Esophagus squamous epithelium (tissue), 5 donors: ENCODE results near the gene LYPD5. TPM values are rescaled to one million over a fixed set of nuclear protein-coding genes. Genes with fewer than 3 reads are reported as not detected.

Experiments
- DNase-seq: peaks from one replicate; lab custom pipeline; 2025; lab: John Stamatoyannopoulos, UW
- H3K27ac ChIP-seq, 4 donors: fragments of 200-600 bp; sonication (generic); one replicate each; pipeline ENCODE4 v1.5.1; 2016 to 2019; ENCODE audit warnings: mild to moderate bottlenecking in 1 of 4
- H3K27me3 ChIP-seq, 4 donors: fragments of 200-600 bp; sonication (generic); 1 replicate in 3 of 4; 2 replicates in 1 of 4; pipeline versions ENCODE4 v1.5.1 to v1.6.0; 2017 to 2021; ENCODE audit warnings: antibody characterized with exemption in 1 of 4
- H3K36me3 ChIP-seq, 3 donors: fragments of 200-600 bp; sonication (generic); one replicate each; pipeline ENCODE4 v1.5.1; 2016 to 2019
- H3K4me1 ChIP-seq, 3 donors: fragments of 200-600 bp; sonication (generic); one replicate each; pipeline ENCODE4 v1.5.1; 2017 to 2019
- H3K4me3 ChIP-seq, 4 donors: fragments of 200-600 bp; sonication (generic); 1 replicate in 3 of 4; 2 replicates in 1 of 4; pipeline ENCODE4 v1.5.1; 2016 to 2019; ENCODE audit warnings: mild to moderate bottlenecking in 2 of 4, moderate library complexity in 1 of 4
- H3K9me3 ChIP-seq, 3 donors: fragments of 200-600 bp; sonication (generic); one replicate each; pipeline ENCODE4 v1.5.1; 2016 to 2019
- CTCF ChIP-seq, 6 experiments: fragments of 450-650 bp in 4 of 6; fragments of 200-600 bp in 2 of 6; sonication (generic) in 2 of 6; IDR thresholded peaks; one replicate each; pipeline ENCODE4 v1.5.1; 2016 to 2019; ENCODE audit warnings: antibody characterized with exemption in 6 of 6, mild to moderate bottlenecking in 4 of 6, moderate library complexity in 4 of 6
- POLR2A ChIP-seq, 4 donors: fragments of 450-650 bp; IDR thresholded peaks; one replicate each; pipeline ENCODE4 v1.6.1; 2017; ENCODE audit warnings: antibody characterized with exemption in 4 of 4, mild to moderate bottlenecking in 4 of 4, moderate library complexity in 3 of 4
- WGBS, 2 donors: methylation state at CpG; one replicate each; pipeline ENCODE4 v1.1.5; 2018; 5-methylcytosine and 5-hydroxymethylcytosine counted together
- intact Hi-C: fragments of 100-400 bp; cut with DNase I; formaldehyde crosslinking; loops from one replicate; pipeline ENCODE4 v1.15.0; 2022
- total RNA-seq, 4 donors: library from RNA; depleted of rRNA; stranded (reverse); fragments of >200 nt; gene quantifications; one replicate each; pipeline ENCODE4 v1.1.0, GENCODE V29; 2016
- donor health status: DM: yes; HTN: yes; CAD: no.

LYPD5 gene
- total RNA-seq, 4 donors from 2014 or later: 9.9 to 32.0 (median 22.4) TPM

- H3K4me1 ChIP-seq: peaks cover 16 to 59% (median 25%) of the 10 kb centered on the region in 3 donors
- WGBS, 2 donors: 78 to 100% methylated on average over 3 to 4 of the region's 4 CpGs
- peaks cover 16 to 76% (median 39%) of the 10 kb centered on the region in 3 donors for H3K36me3 ChIP-seq
- H3K9me3 ChIP-seq: no peaks in the 10 kb centered on the region
- H3K27me3 ChIP-seq: no peaks in the 10 kb centered on the region
- intact Hi-C loops: loop anchor here (5.0 kb wide), 1 partner anchor 34 kb away; the partner anchor contains the start of gene KCNN4
- no peak for TF ChIP-seq POLR2A (IDR thresholded peaks at IDR 0.05)
- no peak for TF ChIP-seq CTCF (IDR thresholded peaks at IDR 0.05)
- no peak overlapping the region for H3K4me3 ChIP-seq
- no peak for DNase-seq
- peak overlapping the region in 2 of 4 donors; percentile 22 to 56 for H3K27ac ChIP-seq
Observed at GRCh38 chr19:43748685-43749084, 53.6 kb downstream of the LYPD5 start.

- Histone ChIP-seq H3K36me3 (peaks cover 16 to 81% (median 39%) of the 10 kb centered on the region in 3 donors), H3K4me3 (no peak overlapping the region), H3K27ac (no peak overlapping the region), H3K9me3 (no peaks in the 10 kb centered on the region), H3K27me3 (no peaks in the 10 kb centered on the region), H3K4me1 (peaks cover 16 to 55% (median 20%) of the 10 kb centered on the region in 3 donors)
- DNase-seq: no peak
- 74 to 76% methylated on average over 2 to 4 of the region's 4 CpGs for WGBS, 2 donors
- TF ChIP-seq CTCF (IDR thresholded peaks at IDR 0.05) (no peak), POLR2A (IDR thresholded peaks at IDR 0.05) (no peak)
- intact Hi-C loops: loop anchor here (5.0 kb wide), 1 partner anchor 34 kb away; the partner anchor contains the start of gene KCNN4
Observed at GRCh38 chr19:43748205-43748594, 54.0 kb downstream of the LYPD5 start.

- no peak overlapping the region for H3K4me3 ChIP-seq
- no peaks in the 10 kb centered on the region for H3K27me3 ChIP-seq
- 67 to 80% methylated on average over 7 to 14 of the region's 16 CpGs for WGBS, 2 donors
- no peak for TF ChIP-seq CTCF (IDR thresholded peaks at IDR 0.05)
- no peak for TF ChIP-seq POLR2A (IDR thresholded peaks at IDR 0.05)
- intact Hi-C loops: loop anchor here (5.0 kb wide), 1 partner anchor 35 kb away; the partner anchor contains the start of gene KCNN4
- no peaks in the 10 kb centered on the region for H3K9me3 ChIP-seq
- no peak for DNase-seq
- H3K27ac ChIP-seq: no peak overlapping the region
- peaks cover 11 to 49% (median 15%) of the 10 kb centered on the region in 3 donors for H3K4me1 ChIP-seq
- H3K36me3 ChIP-seq: peaks cover 16 to 86% (median 39%) of the 10 kb centered on the region in 3 donors
Observed at GRCh38 chr19:43747557-43748204, 54.6 kb downstream of the LYPD5 start.

Other genes with a start within 250 kb of the LYPD5 start
- gene XRCC1, start 226.9 kb downstream of the LYPD5 start, total RNA-seq: 10 to 100 TPM; 12.3 to 23.8 (median 18.6) TPM
- gene PINLYP, start 226.6 kb downstream of the LYPD5 start, total RNA-seq: 10 to 100 TPM in 2 of 4 donors, 1 to 10 TPM in 2; 1.9 to 23.3 (median 9.3) TPM
- gene IRGQ, start 206.3 kb downstream of the LYPD5 start, total RNA-seq: 10 to 100 TPM in 3 of 4 donors, 1 to 10 TPM in 1; 9.6 to 18.4 (median 15.1) TPM
- 10 to 100 TPM in 2 of 4 donors, 1 to 10 TPM in 2; 4.2 to 16.8 (median 10.0) TPM for gene ZNF576, start 205.9 kb downstream of the LYPD5 start, total RNA-seq
- gene SRRM5, start 190.4 kb downstream of the LYPD5 start, total RNA-seq: under 1 TPM in 1 of 4 donors, not detected in 3; 0.38 TPM
- 10 to 100 TPM in 2 of 4 donors, 1 to 10 TPM in 2; 7.9 to 19.3 (median 11.8) TPM for gene ZNF428, start 182.8 kb downstream of the LYPD5 start, total RNA-seq
- gene CADM4, start 162.6 kb downstream of the LYPD5 start, total RNA-seq: 10 to 100 TPM in 3 of 4 donors, 1 to 10 TPM in 1; 8.8 to 22.8 (median 10.5) TPM
- 10 to 100 TPM in 1 of 4 donors, 1 to 10 TPM in 3; 6.7 to 31.9 (median 8.0) TPM for gene PLAUR, start 132.3 kb downstream of the LYPD5 start, total RNA-seq
- gene IRGC, start 86.4 kb downstream of the LYPD5 start, total RNA-seq: not detected
- gene SMG9, start 47.5 kb downstream of the LYPD5 start, total RNA-seq: 10 to 100 TPM; 16.0 to 22.7 (median 21.1) TPM
- gene KCNN4, start 21.5 kb downstream of the LYPD5 start, total RNA-seq: 10 to 100 TPM in 1 of 4 donors, 1 to 10 TPM in 3; 3.2 to 16.9 (median 5.3) TPM
- 10 to 100 TPM in 1 of 4 donors, 1 to 10 TPM in 3; 1.5 to 19.1 (median 6.5) TPM for gene ZNF283, start 24.9 kb upstream of the LYPD5 start, total RNA-seq
- gene ZNF404, start 81.5 kb upstream of the LYPD5 start, total RNA-seq: 1 to 10 TPM; 1.3 to 1.7 (median 1.5) TPM
- gene ZNF45, start 132.8 kb upstream of the LYPD5 start, total RNA-seq: 1 to 10 TPM; 5.0 to 8.4 (median 6.4) TPM
- 10 to 100 TPM in 1 of 4 donors, 1 to 10 TPM in 3; 1.4 to 12.9 (median 2.2) TPM for gene ZNF221, start 148.8 kb upstream of the LYPD5 start, total RNA-seq
- gene ZNF155, start 181.7 kb upstream of the LYPD5 start, total RNA-seq: 1 to 10 TPM; 2.0 to 7.1 (median 3.8) TPM
- gene ZNF230, start 200.5 kb upstream of the LYPD5 start, total RNA-seq: 1 to 10 TPM; 1.1 to 6.3 (median 1.8) TPM
- gene ZNF222, start 222.9 kb upstream of the LYPD5 start, total RNA-seq: 1 to 10 TPM; 1.1 to 6.7 (median 3.1) TPM
- 1 to 10 TPM; 2.7 to 4.9 (median 3.5) TPM for gene ZNF223, start 249.6 kb upstream of the LYPD5 start, total RNA-seq